Measurements from ENCODE around the gene THOC7.
A peak's percentile ranks its signal among the peaks of the same experiment; 100 is the strongest.

The THOC7 gene

GRCh38 chr3:63832395-63832794 is 31.2 kb downstream of the THOC7 start:
- no peak for DNase-seq

- no peak for DNase-seq
Observed at GRCh38 chr3:63830526-63830925, 33.1 kb downstream of the THOC7 start.

GRCh38 chr3:63824309-63824708 is 39.3 kb downstream of the THOC7 start:
- DNase-seq = no peak

GRCh38 chr3:63819151-63819398 is 44.5 kb downstream of the THOC7 start, which contains the start of gene C3orf49:
Gene C3orf49, plus strand, starts transcription at chr3:63819299. Its CDS starts 173 bp downstream, at chr3:63819472.
- DNase-seq = no peak

- DNase-seq = peak; percentile 46 to 63
Observed at GRCh38 chr3:63818282-63819150, 45.1 kb downstream of the THOC7 start.

GRCh38 chr3:63817225-63817624 is 46.4 kb downstream of the THOC7 start:
- DNase-seq = no peak

DNA sequence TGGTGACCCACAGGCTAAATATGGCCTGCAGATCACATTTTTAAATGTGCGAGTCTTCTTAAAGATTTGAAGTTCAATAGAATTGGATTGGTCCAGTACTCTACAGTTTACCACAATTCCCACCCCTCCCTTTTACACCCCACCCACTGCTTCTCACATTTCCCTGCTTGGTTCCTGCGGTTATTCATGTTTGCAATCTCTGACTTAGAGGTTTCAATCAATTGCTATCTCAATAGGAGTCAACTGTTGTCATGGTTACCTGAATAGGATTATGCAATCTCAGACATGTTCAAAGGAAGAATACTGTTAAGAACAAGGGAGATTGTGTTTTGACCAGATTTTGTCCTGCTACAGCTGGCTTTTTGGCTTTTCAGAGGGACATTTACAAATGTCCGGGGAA is 49.4 kb downstream of the THOC7 start:
- no peak for DNase-seq

GRCh38 chr3:63809607-63810006 is 54.0 kb downstream of the THOC7 start:
- no peak for DNase-seq

- DNase-seq = no peak
Observed at GRCh38 chr3:63808633-63809032, 55.0 kb downstream of the THOC7 start.

- DNase-seq = no peak
Observed at GRCh38 chr3:63807961-63808565, 55.5 kb downstream of the THOC7 start.

GRCh38 chr3:63803911-63804310 is 59.7 kb downstream of the THOC7 start:
- no peak for DNase-seq

- DNase-seq = no peak
Observed at GRCh38 chr3:63800097-63800496, 63.5 kb downstream of the THOC7 start.

- no peak for DNase-seq
Observed at GRCh38 chr3:63798949-63799348, 64.7 kb downstream of the THOC7 start.

DNA sequence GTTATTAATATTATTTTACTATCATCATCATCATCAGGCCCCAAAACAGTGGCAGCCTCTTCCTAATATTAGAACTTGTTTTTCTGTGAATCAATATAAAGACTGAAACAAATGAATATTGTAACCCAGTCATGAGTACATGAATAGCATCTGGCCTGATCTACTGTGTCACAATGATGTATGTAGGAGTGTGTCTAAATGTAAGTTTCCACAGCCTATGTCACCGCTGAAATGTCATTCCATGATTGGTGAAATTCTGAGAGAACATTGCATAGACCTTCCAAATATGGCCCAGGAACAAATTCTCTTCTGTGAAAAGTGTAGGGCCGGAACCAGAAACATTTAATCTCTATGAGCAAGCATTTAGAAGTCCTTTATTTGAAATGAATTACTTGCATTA is 65.1 kb downstream of the THOC7 start:
- no peak for DNase-seq

- DNase-seq = no peak
Observed at GRCh38 chr3:63795438-63795837, 68.2 kb downstream of the THOC7 start.

- no peak for DNase-seq
Observed at GRCh38 chr3:63791974-63792373, 71.6 kb downstream of the THOC7 start.
